Activated T-cell treated with anti-CD3 and anti-CD28 coated beads for 1 hour (primary cell): ENCODE data around the gene RFC2.

ENCODE experiments used
- DNase-seq: peaks from one replicate; pipeline ENCODE4 v3.0.0-alpha.2; 2020; ENCODE audit warnings: low read depth

RFC2 gene

GRCh38 chr7:74254129-74254857, at the start of gene RFC2:
RFC2 (minus strand) TSS chr7:74254399; CDS start chr7:74254383, 16 bp downstream.
- DNase-seq: peak; percentile 96

DNA sequence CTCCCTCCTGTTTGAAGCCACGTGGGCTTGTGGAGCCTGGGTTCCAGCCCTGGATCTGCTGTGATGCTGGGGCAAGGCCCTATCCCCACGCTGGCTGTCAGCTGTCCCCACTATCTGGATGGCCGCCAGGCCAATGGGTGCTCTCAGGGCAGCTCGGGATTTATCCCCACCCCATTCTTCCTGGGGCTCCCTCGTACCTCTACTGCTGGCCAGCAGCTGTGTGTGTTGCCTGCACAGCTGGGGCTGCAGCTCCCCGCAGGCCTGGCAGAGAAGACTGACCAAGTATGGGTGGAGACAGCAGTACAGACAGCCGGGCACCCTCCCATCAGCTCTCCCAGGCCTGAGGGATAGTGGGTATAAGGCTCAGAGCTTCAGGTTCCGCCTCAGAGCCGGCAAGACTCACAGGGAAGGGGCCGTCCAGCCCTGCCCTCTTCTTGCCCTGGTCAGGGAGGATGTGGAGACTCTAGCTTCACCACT, 48.6 kb upstream of the RFC2 start:
- no peak for DNase-seq

GRCh38 chr7:74300926-74301325, 46.7 kb upstream of the RFC2 start:
- DNase-seq: no peak

DNA sequence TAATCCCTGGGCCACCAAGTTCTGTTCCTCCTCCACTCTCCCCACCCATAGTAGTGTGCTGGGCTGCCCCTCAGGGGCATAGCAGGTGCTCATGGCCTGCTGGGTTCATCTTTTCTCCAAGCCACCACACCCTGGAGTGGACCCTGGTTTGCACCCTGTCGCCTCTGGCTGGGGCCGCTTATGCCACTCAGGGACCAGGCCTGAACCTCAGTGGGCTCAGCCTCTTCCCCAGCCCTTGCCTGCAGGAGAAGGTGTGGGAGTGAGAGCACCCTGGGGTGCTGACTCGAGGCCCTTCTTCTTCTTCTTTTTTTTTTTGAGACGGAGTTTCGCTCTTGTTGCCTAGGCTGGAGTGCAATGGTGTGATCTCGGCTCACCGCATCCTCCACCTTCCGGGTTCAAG, 45.2 kb upstream of the RFC2 start:
- no peak for DNase-seq

DNA sequence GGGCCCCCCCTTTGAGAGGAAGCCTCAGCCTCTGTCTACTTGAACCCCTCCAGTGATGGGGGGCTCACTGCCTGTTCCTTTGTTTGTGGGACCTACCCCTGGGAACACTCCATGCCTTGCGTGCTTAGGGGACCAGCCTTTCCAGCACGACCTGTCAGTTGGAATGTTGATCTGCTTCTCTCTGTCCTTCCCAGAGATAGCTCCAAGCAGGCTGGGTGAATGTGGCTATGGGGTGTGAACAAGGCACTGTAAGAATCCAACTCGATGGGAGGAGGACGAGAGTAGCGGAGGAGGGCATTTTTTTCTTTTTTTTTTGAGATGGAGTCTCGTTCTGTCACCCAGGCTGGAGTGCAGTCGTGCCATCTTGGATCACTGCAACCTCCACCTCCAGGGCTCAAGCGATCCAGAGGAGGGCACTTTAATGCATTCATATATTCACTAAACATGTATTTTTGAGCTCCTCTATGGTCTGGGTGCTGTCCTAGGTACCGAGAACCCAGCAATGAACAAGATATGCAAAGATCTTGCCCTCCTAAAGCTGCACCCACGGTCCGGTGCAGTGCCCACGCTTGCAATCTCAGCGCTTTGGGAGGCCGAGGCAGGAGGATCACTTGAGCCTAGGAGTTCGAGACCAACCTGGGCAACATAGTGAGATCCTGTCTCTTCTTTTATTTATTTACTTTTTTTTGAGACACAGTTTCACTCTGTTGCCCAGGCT, 43.5 kb upstream of the RFC2 start:
- DNase-seq: no peak

- no peak for DNase-seq
These were observed 40.2 kb upstream of the RFC2 start for GRCh38 chr7:74294191-74294998.

DNA sequence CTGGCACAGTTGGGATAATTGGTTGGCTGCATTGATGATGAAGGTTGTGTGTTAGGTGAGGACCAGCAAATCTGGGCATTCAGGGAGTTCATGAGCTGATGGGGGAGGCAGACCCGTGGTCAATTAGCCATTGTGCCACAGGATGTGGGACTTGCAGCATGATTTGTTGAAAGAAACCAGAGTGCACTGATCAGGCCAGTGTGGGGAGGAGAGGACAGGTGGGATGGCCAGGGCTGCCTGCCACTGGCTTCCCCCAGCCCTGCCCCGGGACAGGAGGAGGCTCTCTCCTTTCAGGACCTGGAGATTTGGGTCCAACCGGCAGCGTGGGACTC, 39.3 kb upstream of the RFC2 start:
- no peak for DNase-seq

DNA sequence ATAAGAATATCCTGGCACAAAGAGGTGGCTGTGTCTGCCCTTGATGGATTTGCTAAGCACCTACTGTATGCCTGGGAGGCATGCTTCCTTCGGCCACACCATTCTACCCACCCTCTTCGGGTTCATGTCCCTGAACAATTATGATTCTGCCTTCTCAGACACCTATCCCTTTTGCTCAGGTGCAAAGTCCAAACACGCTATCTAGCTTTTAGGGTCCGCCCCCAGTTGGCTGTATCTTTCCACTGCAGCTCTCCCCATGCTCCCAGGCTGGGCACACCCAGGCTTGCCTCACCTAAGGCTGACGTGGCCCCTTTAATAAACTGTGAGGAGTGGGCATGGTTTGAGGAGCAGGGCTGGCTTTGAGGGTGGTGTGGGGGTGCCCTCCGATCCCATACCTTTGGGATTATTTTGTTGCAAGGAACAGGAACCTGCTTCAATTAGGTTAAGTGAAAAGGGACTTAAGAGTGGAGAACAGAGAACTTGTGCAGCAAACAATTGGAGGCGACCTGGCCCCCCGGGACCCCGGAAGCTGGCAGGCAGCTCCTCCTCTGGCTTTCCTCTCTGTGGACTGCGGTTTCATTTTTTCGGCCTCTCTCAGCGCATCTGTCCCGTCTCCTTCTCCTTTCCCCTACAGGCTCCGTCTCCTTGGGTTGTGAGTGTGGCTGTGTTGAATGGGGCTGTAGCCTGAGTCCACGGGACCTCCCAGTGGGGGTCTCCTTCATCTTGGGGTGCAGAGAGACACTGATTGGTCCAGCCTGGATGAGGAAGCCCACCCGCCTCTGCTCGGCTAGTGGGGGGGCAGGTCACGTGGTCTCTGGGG, 38.8 kb upstream of the RFC2 start:
- DNase-seq: no peak

GRCh38 chr7:74291535-74291934, 37.3 kb upstream of the RFC2 start:
- no peak for DNase-seq

GRCh38 chr7:74290981-74291441, 36.8 kb upstream of the RFC2 start:
- no peak for DNase-seq

GRCh38 chr7:74290553-74290950, 36.4 kb upstream of the RFC2 start:
- DNase-seq: no peak

DNA sequence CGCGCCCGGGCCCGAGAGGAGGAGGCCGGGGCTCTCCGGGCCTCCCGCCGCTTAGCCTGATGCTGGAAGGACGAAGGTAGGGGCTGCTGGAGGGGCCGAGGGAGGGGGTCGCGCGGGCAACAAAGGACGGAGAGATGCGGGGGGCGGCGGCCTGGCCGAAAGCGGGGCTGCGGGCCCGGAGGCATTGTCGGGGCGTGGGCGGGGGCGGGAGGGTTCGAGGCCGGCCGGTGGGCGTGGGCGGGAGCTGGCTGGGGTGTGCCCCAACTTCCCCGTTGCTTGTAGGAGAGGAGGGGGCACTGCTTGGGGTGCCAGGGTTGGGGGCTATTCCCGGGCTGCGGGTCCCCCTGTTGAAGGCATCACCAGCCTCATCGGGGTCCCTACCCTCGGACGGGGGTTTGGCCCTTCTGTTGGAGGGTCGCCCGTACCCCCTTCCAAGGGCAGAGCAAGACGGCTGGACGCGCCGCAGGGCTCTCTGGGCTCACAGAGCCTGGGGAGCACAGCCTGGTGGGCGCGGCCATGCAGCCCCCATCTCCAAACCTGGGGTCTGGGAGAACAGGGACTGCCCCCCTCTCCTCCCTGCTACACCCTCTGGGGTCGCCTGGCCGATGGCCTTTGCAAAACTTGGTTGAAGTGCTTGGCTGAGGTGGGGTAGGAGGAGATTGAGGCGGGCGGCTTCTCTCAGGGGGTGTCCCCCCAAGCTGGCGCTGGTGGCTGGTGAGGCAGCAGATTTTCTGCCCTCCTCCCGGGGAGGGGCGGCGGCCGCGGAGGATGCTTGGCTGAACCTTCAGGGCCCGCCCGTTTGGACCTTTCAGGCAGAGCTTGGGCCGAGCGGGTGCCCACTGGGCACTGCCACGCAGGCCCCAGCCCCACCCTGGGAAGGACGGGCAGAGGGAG, 35.7 kb upstream of the RFC2 start:
- DNase-seq: peak; percentile 20

DNA sequence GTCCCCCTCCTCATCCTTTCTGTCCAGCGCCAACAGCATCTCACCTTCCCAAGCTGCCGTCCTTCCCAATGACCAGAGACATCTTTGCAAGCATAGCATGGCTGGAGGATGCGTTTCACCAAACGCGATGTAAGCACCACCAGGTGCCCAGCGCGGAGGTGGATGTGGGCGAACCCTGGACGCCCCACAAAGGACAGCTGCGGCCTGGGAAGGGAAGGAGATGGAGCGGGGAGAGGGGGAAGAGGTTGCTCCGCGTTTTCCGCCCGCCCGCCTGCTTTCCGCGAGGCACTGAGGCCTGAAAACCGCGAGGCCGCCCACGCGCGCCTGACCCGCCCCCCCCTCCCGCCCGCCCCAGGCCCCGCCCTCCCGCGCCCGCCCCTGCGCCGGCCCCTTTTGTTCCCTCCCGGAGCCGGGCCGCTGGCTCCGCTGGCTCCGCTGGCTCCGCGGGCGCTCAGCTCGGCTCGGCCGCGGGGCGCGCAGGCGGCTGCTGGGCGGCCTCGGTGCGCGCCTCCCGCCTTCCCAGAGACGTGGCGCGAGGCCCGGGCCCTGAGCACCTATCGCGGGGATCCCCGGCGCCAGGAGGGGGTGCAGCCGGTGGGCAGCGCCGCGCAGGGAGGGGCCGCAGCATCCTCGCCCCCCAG, 34.9 kb upstream of the RFC2 start, which contains the start of gene CLIP2:
Gene CLIP2, plus strand, starts transcription at position 390 of the 641 bp plus-strand sequence. CDS start 28,140 bp downstream, outside the sequence.
- DNase-seq: peak; percentile 69

DNA sequence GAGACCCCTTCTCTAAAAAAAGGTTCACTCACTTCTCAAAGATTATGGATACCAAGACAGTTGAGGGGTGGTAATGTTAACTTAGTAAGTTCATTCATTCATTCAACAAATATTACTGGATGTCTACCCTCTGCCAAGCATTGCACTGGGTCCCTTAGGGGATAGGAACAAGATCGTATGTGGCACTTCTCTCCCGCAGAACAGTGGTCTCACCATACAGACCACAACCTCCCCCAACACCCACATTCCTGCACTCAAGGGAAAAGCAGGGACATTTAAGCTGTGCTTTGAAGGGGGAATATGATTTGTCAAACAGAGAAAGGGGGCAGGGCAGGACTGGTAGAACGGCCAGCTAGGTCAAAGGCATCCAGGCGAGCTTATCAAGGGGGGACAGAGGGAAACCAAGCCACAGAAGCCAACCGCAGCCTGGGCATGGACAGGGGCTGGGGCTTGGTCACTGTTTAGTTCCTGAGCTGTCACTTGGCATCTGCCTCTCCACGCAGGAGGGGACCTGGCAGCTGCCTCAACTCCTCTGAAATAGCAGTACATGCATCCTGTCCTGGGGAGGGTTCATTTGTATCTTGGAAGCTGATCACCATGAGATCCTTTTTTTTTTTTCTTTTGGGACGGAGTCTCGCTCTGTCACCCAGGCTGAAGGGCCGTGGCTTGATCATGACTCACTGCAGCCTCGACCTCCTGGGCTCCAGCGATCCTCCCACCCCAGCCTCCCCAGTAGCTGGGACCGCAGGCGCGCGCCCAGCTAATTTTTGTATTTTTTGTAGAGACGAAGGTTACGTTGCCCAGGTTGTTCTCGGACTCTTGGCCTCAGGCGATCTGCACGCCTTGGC, 34.1 kb upstream of the RFC2 start:
- DNase-seq: no peak

GRCh38 chr7:74287303-74288033, 33.3 kb upstream of the RFC2 start:
- DNase-seq: no peak

DNA sequence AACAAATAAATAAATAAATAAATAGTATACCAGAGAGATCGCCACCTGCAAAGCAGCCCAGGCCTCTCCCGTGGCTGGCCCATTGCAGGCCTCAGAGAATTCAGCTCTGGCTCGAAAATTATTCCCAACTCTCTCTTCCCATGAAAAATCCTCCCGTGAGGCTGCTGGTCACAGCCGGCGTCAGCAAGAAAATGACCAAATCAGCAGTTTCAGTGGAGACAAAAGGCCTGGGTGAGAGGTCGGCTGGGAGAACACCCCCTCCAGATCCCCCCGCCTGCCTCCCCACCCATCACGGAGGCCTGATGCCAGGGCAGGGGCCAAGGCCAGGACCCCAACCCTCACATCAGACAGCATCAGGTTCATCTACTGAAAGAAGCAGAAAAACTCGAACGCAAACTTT, 31.9 kb upstream of the RFC2 start:
- no peak for DNase-seq

DNA sequence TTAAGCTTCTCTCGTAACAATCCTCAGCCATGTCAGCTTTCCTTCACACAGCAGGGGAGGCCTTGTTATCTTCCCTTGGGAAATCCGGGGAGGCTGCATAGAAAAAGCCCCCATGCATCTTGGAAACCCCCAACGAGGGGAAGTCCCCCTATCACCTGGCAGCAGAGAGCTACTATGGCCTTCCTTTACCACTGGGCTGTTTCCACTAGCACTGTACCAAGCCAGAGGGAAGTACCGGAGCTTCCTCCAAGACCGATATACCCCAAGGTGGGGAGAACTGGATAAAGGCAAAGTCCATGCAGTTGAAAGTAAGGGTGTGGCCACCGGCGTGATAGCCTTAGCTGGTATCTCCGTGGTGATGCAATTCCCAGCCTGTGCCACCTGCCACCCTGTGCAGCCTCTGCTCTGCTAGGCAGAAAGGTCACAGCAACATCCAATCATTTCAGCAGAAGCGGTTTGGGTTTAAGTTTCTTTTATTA, 30.6 kb upstream of the RFC2 start:
- DNase-seq: no peak

DNA sequence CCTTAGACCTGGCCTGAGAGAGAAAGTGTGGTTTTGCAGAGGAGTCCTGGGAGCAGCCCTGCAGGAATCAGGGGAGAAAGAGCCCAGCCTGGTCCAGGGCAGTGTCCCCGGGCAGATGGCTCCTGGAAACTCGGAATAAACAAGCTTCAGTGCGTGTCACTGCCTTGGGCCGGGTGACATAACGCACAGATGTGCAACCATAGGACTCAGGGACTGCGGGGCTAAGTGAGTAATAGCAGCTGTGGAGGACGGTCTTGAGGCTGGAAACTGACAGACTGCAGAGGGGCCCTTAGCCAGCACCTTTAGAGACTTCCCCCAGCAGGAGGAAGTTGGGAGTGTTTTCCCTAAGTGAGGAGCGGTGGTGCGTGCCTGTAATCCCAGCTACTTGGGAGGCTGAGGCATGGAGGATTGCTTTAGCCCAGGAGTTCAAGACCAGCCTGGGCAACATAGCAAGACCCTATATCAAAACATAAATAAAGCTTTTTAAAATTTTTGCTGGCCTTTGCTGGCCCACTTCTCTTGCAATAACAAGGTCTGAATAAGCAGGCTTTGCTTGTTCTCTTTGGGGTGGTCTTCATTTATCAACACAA, 29.8 kb upstream of the RFC2 start:
- no peak for DNase-seq
